Loucy (cell line): ENCODE measurements around the gene CHAMP1.

ENCODE experiments used
- H2AFZ ChIP-seq: fragments of 200-600 bp; sonication (generic); 2 replicates; pipeline ENCODE4 v1.6.0; 2016; ENCODE audit warnings: antibody characterized with exemption, mild to moderate bottlenecking, low read length, moderate library complexity
- H3F3A ChIP-seq: fragments of 200-600 bp; 2 replicates; pipeline ENCODE4 v1.6.0; 2016; ENCODE audit warnings: antibody characterized with exemption, low read depth, mild to moderate bottlenecking
- H3K27me3 ChIP-seq: fragments of 200-600 bp; sonication (generic); 2 replicates; pipeline ENCODE4 v1.6.1; 2014; ENCODE audit warnings: low read length, mild to moderate bottlenecking; ENCODE audit not compliant: insufficient read depth, poor library complexity, severe bottlenecking
- H3K36me3 ChIP-seq: fragments of 200-600 bp; sonication (generic); 2 replicates; pipeline ENCODE4 v1.6.1; 2016; ENCODE audit warnings: low read length; ENCODE audit not compliant: insufficient read depth
- H3K4me1 ChIP-seq: fragments of 200-600 bp; sonication (generic); 2 replicates; pipeline ENCODE4 v1.5.1; 2014; ENCODE audit warnings: low read length, mild to moderate bottlenecking; ENCODE audit not compliant: insufficient read depth, poor library complexity, severe bottlenecking
- H3K4me2 ChIP-seq: fragments of 200-600 bp; sonication (generic); 2 replicates; pipeline ENCODE4 v1.6.0; 2014; ENCODE audit warnings: antibody characterized with exemption, low read length, low read depth, mild to moderate bottlenecking; ENCODE audit not compliant: poor library complexity, severe bottlenecking
- H3K4me3 ChIP-seq: fragments of 200-600 bp; sonication (generic); 2 replicates; pipeline ENCODE4 v1.5.1; 2014; ENCODE audit warnings: low read length, mild to moderate bottlenecking, mixed read lengths; ENCODE audit not compliant: poor library complexity, severe bottlenecking
- H3K79me2 ChIP-seq: fragments of 200-600 bp; sonication (generic); 2 replicates; pipeline ENCODE4 v1.6.1; 2014; ENCODE audit warnings: low read length; ENCODE audit not compliant: insufficient read depth
- H3K9ac ChIP-seq: fragments of 200-600 bp; sonication (generic); 2 replicates; pipeline ENCODE4 v1.6.0; 2014; ENCODE audit warnings: mild to moderate bottlenecking, low read depth, low read length, moderate library complexity; ENCODE audit not compliant: poor library complexity, severe bottlenecking
- H3K9me2 ChIP-seq: fragments of 200-600 bp; sonication (generic); replicated peaks from 2 replicates; pipeline ENCODE4 v1.6.1; 2016; ENCODE audit warnings: low read depth, low read length, mixed read lengths
- H3K9me3 ChIP-seq: fragments of 200-600 bp; sonication (generic); 2 replicates; pipeline ENCODE4 v1.6.1; 2014; ENCODE audit warnings: mild to moderate bottlenecking, antibody characterized with exemption, low read length, low read depth; ENCODE audit not compliant: insufficient read depth
- H4K20me1 ChIP-seq: fragments of 200-600 bp; sonication (generic); 2 replicates; pipeline ENCODE4 v1.6.0; 2014; ENCODE audit warnings: antibody characterized with exemption, low read length, mild to moderate bottlenecking; ENCODE audit not compliant: insufficient read depth, poor library complexity, severe bottlenecking
- CTCF ChIP-seq: fragments of 200-600 bp; sonication (generic); conservative IDR thresholded peaks from 2 replicates; pipeline ENCODE4 v1.5.1; 2014; ENCODE audit warnings: mild to moderate bottlenecking, antibody characterized with exemption, low read length
- EZH2phosphoT487 ChIP-seq: fragments of 200-600 bp; IDR thresholded peaks from 2 replicates; pipeline ENCODE4 v1.6.1; 2018; ENCODE audit warnings: antibody characterized with exemption, mild to moderate bottlenecking, moderate library complexity, borderline replicate concordance

Gene CHAMP1

GRCh38 chr13:114310956-114311355, 3.3 kb upstream of the CHAMP1 start:
- Histone ChIP-seq H3K27me3 (no peaks in the 10 kb centered on the region), H3K36me3 (peaks cover 8% of the 10 kb centered on the region; the same call in 1 of the 2 replicates), H3K9me2 (no peaks in the 10 kb centered on the region), H2AFZ (no peak overlapping the region), H4K20me1 (peaks cover 12% of the 10 kb centered on the region), H3K9ac (no peak overlapping the region), H3K9me3 (no peaks in the 10 kb centered on the region), H3K79me2 (peaks cover 23% of the 10 kb centered on the region), H3F3A (peaks cover 10% of the 10 kb centered on the region), H3K4me1 (peaks cover 35% of the 10 kb centered on the region), H3K4me2 (no peak overlapping the region), H3K4me3 (no peak overlapping the region)
- TF ChIP-seq EZH2phosphoT487, result no peak
- TF ChIP-seq CTCF, result no peak

- Histone ChIP-seq H3K4me2 (peak overlapping the region; percentile 15), H3K9ac (peak overlapping the region; percentile 10), H4K20me1 (peaks cover 15% of the 10 kb centered on the region), H3K9me3 (no peaks in the 10 kb centered on the region), H3K9me2 (no peaks in the 10 kb centered on the region), H3K4me3 (no peak overlapping the region), H2AFZ (no peak overlapping the region), H3K27me3 (no peaks in the 10 kb centered on the region), H3K36me3 (peaks cover 6% of the 10 kb centered on the region; the same call in 1 of the 2 replicates), H3K4me1 (peaks cover 35% of the 10 kb centered on the region), H3F3A (peaks cover 10% of the 10 kb centered on the region), H3K79me2 (peaks cover 27% of the 10 kb centered on the region)
- no peak for TF ChIP-seq EZH2phosphoT487
- TF ChIP-seq CTCF, result no peak
These were observed 2.9 kb upstream of the CHAMP1 start for GRCh38 chr13:114311387-114311786.

GRCh38 chr13:114311908-114312307, 2.4 kb upstream of the CHAMP1 start:
- H3K9me2 ChIP-seq, result no peaks in the 10 kb centered on the region
- H3K36me3 ChIP-seq, result peaks cover 4% of the 10 kb centered on the region; the same call in 1 of the 2 replicates
- no peak overlapping the region for H2AFZ ChIP-seq
- peaks cover 20% of the 10 kb centered on the region for H4K20me1 ChIP-seq
- no peaks in the 10 kb centered on the region for H3K27me3 ChIP-seq
- H3K4me3 ChIP-seq, result no peak overlapping the region
- peaks cover 39% of the 10 kb centered on the region for H3K4me1 ChIP-seq
- peak overlapping the region; percentile 15 for H3K4me2 ChIP-seq
- peaks cover 33% of the 10 kb centered on the region for H3K79me2 ChIP-seq
- peak overlapping the region; percentile 10 for H3K9ac ChIP-seq
- H3F3A ChIP-seq, result peaks cover 10% of the 10 kb centered on the region
- TF ChIP-seq CTCF (no peak), EZH2phosphoT487 (no peak)
- no peaks in the 10 kb centered on the region for H3K9me3 ChIP-seq
